Hematopoietic multipotent progenitor cell treated with erythropoietin and hydrocortisone succinate and interleukin-3 and kit ligand, for 15 days (in vitro differentiated cells): ENCODE measurements around the gene CCDC158.

Experiments used
- DNase-seq: peaks from one replicate; pipeline ENCODE4 v3.0.0-alpha.2; 2015; ENCODE audit warnings: low spot score

The CCDC158 gene

GRCh38 chr4:76279462-76279861 is 141.5 kb downstream of the CCDC158 start:
- DNase-seq = no peak

DNA sequence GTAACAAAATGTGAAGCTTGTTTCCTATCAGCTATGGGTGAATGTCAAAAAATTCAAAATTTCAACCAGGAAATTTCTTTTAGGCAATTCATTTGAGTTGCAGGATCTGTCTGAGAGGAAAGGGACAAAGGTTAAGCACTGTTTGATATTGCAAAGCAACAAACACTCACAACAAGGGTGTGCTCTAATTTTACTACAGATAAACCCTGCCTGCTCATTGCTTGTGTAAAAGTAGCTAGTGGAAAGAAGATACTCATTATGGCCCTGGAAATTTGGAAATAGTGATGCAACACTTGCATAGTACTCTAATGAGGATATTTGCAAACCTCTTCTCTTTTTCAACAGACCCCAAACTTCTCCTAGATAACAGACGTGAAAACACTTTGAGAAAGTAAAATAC is 142.4 kb downstream of the CCDC158 start:
- DNase-seq = no peak

GRCh38 chr4:76277667-76278066 is 143.3 kb downstream of the CCDC158 start:
- DNase-seq = no peak

GRCh38 chr4:76276813-76277212 is 144.1 kb downstream of the CCDC158 start:
- no peak for DNase-seq

DNA sequence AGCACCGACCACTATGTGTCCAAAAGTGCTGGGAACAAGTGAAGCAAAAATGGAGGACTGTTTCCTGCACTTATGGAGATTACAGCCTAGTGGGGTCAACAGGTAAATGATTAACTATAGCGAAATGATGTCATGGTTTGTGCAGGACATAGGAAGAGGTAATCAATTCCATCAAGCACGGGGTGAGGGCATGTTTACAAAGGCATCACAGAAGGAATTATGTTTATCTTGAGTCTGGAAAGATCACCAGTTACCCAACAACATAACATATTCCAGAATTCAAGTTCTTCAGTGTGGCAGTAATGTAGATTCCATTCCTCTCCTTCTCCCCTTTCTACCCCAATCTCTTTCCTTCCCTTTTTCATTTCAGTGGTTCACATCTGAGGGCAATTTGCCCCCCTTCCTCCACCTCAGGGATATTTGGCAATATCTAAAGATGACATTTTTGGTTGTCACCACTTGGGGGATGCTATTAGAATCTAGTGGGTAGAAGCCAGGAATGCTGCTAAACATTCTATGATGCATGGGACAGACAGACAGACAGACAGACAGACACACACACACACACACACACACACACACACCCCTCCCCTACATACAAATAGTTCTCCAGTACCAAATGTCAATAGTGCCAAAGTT is 145.3 kb downstream of the CCDC158 start:
- DNase-seq = no peak

- DNase-seq = no peak
Measured at GRCh38 chr4:76272999-76273398, 147.9 kb downstream of the CCDC158 start.

GRCh38 chr4:76272582-76272981 is 148.4 kb downstream of the CCDC158 start:
- DNase-seq = no peak

DNA sequence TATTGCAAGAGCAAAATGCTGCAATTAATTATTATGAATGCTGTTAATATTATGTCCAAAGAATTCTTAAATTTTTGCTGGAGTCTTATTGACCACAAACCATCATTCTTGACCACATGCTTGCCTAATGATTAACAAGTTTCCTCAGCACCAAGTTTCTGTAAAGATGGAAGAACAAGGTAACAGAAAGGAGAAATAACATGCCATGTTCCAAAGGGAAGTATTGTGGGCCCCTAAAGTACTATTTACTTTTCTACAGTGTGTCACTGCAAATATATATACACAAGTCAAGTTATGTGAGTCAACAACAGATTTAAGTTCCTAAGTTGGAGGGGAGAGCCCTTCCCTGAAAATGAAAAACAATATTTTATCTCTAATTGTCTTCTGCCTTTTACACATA is 148.9 kb downstream of the CCDC158 start:
- DNase-seq = no peak

- no peak for DNase-seq
Measured at GRCh38 chr4:76271248-76271647, 149.7 kb downstream of the CCDC158 start.

GRCh38 chr4:76270244-76271175 is 150.4 kb downstream of the CCDC158 start:
- no peak for DNase-seq

DNA sequence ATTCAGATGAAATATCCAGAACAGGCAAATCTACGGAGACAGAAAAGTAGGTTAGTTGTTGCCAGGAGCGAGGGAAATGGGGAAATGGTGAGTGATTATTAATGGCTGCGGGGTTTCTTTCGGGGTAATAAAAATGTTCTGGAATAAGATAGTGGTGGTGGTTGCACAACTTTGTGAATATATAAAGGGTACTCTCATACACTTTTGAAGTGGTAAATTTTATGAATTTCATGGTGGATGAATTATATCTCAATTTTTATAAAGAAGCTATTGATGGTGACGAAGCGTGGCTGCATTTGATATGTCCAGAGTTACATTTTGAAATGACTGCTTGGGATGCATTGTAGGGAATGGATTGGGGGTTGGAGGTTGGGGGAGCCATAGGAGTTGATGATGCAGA is 153.1 kb downstream of the CCDC158 start:
- no peak for DNase-seq

DNA sequence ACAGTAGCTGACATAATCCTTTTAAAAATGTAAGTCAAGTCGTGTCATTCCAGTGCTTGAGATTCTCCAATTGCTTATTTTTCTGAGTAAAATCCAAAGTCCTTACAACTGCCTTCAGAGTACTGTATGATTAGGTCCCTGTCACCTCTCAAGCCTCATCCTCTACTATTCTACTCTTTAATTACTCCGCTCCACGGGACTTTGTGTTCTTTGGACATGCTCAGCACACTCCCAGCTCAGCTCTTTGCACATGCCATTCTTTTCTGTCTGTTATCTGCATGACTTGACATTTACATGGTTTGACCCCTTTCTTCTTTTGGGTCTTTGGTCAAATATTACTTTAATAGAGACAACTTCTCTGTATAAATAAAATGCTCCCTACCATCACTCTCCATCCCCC is 154.3 kb downstream of the CCDC158 start:
- DNase-seq = no peak

DNA sequence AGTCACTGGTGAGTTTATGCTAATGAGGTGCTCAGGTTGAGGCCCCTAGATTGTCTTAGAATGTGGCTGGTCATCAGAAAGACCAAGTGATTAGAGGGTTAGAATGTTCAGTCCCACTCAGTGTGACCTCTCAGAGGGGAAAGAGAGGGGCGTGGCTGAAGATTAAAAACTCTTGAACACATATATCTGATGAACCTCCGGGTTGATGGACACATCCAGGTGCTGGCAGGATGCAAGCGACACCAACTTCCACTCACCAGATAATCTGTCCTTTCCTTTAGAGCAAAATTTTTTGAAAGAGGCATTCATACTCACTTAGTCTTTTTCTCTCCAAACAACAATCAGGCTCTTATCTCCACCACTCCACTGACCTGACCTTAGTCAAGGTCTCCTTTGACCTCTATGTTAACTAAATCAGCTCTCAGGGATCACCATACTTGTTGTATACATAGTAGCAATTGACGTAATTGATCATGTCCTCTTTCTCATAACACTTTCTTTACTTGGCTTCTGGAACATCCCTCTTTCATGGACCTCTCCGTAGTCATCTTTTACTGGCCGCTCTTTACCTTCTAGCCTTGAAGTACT is 155.2 kb downstream of the CCDC158 start:
- DNase-seq = no peak
